VCaP (cell line): Measurements from ENCODE around the gene ASXL3.

Source experiments
- H3K27ac ChIP-seq: fragments of 450-650 bp; 2 replicates; pipeline ENCODE4 v1.5.1; 2017
- TF ChIP-seq, protein P1 (sequence below): fragments of 450-650 bp; conservative IDR thresholded peaks from 2 replicates; pipeline ENCODE4 v1.5.1; 2017; ENCODE audit warnings: mild to moderate bottlenecking, moderate library complexity

The ASXL3 gene

GRCh38 chr18:33755931-33756560 is 178.0 kb downstream of the ASXL3 start:
- TF ChIP-seq, protein P1, sequence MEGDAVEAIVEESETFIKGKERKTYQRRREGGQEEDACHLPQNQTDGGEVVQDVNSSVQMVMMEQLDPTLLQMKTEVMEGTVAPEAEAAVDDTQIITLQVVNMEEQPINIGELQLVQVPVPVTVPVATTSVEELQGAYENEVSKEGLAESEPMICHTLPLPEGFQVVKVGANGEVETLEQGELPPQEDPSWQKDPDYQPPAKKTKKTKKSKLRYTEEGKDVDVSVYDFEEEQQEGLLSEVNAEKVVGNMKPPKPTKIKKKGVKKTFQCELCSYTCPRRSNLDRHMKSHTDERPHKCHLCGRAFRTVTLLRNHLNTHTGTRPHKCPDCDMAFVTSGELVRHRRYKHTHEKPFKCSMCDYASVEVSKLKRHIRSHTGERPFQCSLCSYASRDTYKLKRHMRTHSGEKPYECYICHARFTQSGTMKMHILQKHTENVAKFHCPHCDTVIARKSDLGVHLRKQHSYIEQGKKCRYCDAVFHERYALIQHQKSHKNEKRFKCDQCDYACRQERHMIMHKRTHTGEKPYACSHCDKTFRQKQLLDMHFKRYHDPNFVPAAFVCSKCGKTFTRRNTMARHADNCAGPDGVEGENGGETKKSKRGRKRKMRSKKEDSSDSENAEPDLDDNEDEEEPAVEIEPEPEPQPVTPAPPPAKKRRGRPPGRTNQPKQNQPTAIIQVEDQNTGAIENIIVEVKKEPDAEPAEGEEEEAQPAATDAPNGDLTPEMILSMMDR: no peak
- no peak overlapping the region for H3K27ac ChIP-seq

GRCh38 chr18:33757037-33757436 is 179.0 kb downstream of the ASXL3 start:
- TF ChIP-seq, protein P1: no peak
- H3K27ac ChIP-seq: no peak overlapping the region

DNA sequence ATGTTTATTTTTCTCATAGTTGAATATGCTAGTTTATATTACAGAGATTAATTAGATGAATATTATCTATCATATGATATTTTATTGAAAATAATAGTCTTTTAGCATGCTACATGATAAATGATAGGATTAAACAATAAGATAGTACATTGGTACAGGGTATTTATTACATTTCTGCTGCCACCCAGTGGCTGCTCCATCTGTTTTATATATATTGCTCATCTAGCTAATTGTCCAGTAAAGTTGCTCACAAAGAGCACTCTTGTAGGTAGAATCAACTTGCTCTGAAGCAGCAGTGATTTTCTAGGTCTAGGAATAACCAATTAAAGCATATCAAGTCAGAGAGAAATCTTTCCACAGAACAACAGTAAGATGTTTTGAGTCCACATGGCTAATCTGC is 183.3 kb downstream of the ASXL3 start:
- TF ChIP-seq, protein P1: peak; percentile 74
- H3K27ac ChIP-seq: no peak overlapping the region

DNA sequence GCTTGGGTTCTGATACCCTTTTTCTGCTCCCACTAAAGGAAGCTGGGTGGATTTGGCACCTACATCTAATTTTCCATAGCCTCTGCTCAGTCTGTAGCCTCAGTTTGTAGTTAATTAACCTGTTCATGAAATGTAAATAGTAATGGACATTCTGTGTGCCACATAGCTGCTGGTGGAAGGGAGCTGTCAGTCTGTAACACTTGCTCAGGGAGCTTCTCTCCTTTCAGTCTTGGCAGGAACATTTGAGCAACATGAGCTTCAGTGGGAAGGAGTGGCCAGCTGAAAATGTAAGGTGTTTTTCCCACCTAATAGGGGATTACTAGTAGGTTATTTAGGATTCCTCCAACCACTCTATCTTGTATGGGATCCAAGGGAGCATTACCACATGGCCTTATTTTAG is 203.4 kb downstream of the ASXL3 start:
- TF ChIP-seq, protein P1: no peak
- H3K27ac ChIP-seq: peak overlapping the region; percentile 72
